Ishikawa (cell line): ENCODE data around the gene CCDC169.

Source experiments
- EGR1 ChIP-seq: IDR thresholded peaks from 2 replicates; pipeline ENCODE4 v1.6.1; 2012
- FOXM1 ChIP-seq: IDR thresholded peaks from 2 replicates; pipeline ENCODE4 v1.6.1; 2012; ENCODE audit warnings: low read depth, borderline replicate concordance
- NFIC ChIP-seq: IDR thresholded peaks from 2 replicates; pipeline ENCODE4 v1.6.1; 2012
- RAD21 ChIP-seq: IDR thresholded peaks from 2 replicates; pipeline ENCODE4 v1.6.1; 2012; ENCODE audit warnings: low read depth
- TCF12 ChIP-seq: IDR thresholded peaks from 2 replicates; pipeline ENCODE4 v1.6.1; 2012; ENCODE audit warnings: low read depth
- YY1 ChIP-seq: IDR thresholded peaks from 2 replicates; pipeline ENCODE4 v1.6.1; 2012; ENCODE audit warnings: low read depth
- ZBTB7A ChIP-seq: IDR thresholded peaks from 2 replicates; pipeline ENCODE4 v1.6.1; 2012; ENCODE audit warnings: low read depth
- TF ChIP-seq, protein P1 (sequence below): IDR thresholded peaks from 2 replicates; pipeline ENCODE4 v1.6.1; 2012

DNA sequence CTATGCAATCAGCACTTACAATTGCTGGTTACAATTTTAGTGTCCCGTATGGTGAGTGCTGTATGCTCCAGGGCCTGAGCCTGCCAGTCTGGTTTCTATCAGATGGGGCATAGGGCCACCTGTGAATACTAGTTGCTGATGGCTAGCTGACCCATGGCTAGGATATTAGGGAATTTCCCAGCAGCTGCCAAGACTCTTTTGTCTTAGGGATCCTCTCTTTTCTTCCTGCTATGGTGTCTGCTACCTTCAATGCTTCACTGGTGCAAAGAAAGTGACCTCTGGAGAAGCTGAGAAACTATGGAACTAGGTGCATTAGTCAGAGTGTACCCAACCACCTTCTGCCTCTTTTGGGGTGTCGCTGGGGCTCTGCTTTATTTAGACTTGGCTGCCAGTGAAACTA lies 11.6 kb downstream of the CCDC169 start:
- TF ChIP-seq, protein P1, sequence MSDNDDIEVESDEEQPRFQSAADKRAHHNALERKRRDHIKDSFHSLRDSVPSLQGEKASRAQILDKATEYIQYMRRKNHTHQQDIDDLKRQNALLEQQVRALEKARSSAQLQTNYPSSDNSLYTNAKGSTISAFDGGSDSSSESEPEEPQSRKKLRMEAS, result no peak
- TF ChIP-seq RAD21 (no peak), YY1 (no peak), ZBTB7A (no peak), TCF12 (no peak), EGR1 (no peak), NFIC (no peak), FOXM1 (no peak)
